GM12801 (cell line): Measurements from ENCODE around the gene SEPTIN11.

Experiments used
- TF ChIP-seq, protein P1 (sequence below): IDR thresholded peaks from one replicate; pipeline ENCODE4 v1.5.1; 2011; ENCODE audit warnings: control low read depth; ENCODE audit not compliant: insufficient read length; ENCODE audit errors: extremely low read depth

The SEPTIN11 gene

DNA sequence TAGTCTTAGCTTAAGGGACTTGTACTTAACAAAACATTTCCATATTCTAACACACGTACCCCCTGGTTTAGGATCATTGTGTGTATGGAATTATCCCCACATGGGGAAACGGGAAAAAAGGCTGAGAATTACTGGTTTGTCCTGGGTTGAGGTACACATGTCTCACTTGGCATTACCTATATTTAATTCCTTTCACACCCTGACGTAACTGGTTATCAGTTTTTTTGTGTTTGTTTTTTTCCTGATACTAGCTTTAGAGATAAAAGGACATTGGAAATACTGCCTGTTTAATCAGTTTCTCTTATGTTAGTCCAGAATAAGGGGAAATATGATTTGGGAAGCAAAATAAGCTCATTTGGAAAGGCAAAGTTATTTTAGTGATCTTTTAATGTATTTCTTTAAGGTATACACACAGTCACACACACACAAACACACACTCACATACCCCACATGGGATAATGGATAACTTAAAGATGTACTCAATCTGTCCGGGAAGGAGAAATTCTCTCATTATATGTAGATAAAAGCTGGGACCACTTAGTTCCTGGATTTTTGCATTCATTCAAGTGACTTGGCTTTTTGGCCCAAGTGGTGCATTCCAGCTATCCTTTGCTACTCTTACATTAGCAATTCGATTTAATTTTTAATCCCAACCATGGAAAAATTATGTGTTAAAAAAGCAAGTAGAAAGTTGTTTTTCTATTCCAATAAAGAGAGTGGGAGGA lies 13.0 kb downstream of the SEPTIN11 start:
- TF ChIP-seq, protein P1, sequence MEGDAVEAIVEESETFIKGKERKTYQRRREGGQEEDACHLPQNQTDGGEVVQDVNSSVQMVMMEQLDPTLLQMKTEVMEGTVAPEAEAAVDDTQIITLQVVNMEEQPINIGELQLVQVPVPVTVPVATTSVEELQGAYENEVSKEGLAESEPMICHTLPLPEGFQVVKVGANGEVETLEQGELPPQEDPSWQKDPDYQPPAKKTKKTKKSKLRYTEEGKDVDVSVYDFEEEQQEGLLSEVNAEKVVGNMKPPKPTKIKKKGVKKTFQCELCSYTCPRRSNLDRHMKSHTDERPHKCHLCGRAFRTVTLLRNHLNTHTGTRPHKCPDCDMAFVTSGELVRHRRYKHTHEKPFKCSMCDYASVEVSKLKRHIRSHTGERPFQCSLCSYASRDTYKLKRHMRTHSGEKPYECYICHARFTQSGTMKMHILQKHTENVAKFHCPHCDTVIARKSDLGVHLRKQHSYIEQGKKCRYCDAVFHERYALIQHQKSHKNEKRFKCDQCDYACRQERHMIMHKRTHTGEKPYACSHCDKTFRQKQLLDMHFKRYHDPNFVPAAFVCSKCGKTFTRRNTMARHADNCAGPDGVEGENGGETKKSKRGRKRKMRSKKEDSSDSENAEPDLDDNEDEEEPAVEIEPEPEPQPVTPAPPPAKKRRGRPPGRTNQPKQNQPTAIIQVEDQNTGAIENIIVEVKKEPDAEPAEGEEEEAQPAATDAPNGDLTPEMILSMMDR: no peak

DNA sequence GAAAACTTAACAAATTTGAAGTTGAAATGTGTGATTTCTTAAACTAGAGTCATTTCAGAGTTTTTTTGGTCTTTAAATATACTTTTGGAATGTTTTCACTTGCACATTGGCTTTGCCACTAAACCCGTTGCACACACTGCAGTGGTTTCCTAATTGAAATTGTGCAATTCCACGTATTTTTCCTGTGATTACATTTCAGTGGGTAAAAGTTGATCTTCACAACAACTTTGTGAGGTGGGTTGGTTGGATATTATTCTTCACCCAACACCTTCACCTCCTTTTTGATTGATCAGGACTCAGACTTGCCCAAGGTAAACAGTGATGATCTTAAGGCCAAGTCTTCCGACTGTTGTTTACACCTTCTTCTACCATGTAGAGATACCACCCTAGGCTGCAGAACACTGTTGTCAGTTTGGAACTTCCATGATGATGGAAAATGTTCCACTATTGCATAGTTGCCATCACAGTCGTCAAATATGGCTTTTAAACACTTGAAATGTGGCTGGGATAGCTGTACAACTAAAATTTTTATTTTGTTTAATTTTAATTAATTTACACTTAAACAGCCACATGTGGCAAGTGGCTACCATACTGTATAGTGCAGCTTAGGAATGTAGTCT lies 13.7 kb downstream of the SEPTIN11 start:
- TF ChIP-seq, protein P1: no peak

DNA sequence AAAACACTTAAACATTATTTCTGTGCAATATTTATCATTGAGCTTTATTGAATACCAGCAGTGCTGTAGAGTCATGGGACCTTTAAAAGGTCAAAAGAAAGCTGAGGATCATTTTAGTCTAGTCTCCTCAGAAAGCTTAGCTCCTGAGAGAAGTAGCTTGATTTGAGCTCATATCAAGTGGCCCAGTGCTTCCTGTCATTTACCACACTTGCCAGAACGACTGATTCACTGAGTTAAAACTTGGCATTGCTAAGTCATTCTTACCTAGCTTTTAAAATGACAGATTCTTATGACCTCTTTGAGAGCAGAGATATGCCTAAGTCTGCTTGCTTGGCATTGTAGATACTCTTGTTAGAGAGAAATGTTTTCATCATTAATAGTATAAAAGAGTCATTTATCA lies 15.2 kb downstream of the SEPTIN11 start:
- TF ChIP-seq, protein P1: no peak

DNA sequence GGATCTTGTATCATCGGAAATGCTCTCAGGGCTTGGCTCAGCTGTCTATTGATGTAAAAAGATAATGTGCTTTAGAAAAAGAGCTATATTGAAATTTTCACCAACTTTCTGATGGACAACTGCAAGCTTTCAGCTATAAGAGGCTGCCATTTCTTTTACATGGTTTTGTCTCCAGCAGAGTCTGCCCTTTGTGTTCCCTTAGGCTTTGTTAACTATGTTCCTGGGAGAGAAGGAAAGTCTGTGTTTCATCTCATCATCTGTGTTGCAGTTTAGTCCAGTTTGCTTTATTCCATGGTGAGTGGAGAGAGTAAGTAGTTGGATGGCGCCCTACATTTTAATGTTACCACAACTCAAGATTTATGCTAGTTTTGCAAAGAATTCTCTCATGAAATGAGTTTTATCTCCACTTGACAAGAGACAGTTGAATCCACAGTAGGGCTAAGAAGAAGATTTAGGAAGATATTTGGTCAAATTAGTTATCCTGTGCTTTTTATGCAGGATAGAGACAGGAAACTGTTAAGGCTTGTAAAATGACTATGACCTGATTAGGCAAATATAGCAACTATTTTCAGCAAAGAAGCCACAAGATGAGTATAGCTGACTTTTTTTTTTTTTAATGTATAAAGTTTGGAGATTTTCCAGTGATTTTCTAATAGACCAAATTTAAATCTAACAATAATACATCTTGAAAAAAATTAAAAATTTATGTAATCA lies 16.5 kb downstream of the SEPTIN11 start:
- TF ChIP-seq, protein P1: no peak

DNA sequence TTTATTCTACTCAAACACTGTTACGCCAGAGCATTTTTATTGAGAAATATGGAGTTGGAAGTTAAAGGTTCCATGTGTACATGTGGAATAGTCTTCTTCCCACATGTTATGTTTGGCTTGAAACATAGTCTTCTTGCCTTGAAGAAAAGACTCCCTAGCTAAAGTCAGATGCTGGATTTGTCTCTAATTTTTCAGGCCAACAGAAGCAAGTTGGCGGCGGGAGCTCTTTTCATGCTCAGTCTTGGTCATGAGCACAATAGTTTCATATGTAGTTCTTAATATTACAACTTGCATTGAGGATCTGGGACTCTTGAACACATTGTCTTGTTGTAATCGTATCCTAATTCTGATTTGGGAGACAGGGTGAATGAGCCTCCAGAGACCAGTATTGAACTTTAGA lies 19.4 kb downstream of the SEPTIN11 start:
- TF ChIP-seq, protein P1: no peak

DNA sequence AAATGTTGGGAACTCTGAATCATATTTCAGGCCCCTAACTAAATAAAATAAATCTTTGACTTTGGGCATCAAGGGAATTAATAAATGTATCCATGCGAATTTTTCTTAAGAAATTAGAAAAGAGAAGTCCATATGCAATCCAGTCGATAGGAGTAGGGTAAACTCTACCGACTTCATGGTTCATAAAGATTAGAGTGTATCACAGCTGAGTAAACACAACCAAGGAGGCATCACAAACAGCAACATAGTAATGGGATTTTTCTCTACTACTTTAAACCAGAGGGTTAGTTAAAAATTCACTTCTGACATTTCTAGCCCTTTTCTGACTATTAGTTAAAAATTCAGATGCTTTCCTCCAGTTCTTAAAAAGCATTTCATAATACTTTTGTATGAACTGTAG lies 19.9 kb downstream of the SEPTIN11 start:
- TF ChIP-seq, protein P1: no peak

DNA sequence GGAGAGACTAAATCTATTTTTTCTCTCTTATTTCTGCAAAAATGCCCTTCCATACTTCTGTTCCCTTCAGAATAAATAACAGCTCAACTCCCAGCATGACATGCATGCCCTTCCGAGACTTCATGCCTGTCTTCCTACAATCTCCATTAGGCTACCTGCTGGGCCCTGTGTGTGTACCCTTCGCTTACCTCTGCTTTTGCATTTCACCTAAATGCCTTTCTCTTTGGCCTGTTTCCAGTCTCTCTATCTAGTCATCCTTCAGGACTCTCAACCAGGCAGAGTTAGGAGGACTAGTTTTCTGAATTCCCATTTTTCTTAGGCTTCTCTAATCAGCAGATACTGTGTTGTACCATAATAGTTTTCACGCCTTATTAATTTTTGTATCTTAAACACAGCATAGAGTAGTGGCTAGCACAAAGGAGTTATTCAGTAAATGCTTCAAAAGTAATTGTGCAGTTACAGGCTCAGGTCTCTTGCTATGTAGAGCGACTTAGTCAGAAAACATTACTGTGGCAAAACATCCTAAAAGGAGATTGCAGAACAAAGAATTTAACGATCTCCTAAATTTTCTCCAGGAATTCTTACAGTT lies 20.5 kb downstream of the SEPTIN11 start:
- TF ChIP-seq, protein P1: no peak
